COLO668 (cell line): ENCODE measurements around the gene XKR3.
"Not testable (repeated sequence)": the region's sequence is repeated elsewhere in the genome, so short reads cannot be mapped to it uniquely, and the experiment has no call there.

Source experiments
- DNase-seq: peaks from one replicate; lab custom pipeline; 2025; ENCODE audit not compliant: unreplicated experiment; lab: John Stamatoyannopoulos, UW

Gene XKR3

GRCh38 chr22:16806401-16806800 lies 18.8 kb downstream of the XKR3 start:
- DNase-seq: no peak

DNA sequence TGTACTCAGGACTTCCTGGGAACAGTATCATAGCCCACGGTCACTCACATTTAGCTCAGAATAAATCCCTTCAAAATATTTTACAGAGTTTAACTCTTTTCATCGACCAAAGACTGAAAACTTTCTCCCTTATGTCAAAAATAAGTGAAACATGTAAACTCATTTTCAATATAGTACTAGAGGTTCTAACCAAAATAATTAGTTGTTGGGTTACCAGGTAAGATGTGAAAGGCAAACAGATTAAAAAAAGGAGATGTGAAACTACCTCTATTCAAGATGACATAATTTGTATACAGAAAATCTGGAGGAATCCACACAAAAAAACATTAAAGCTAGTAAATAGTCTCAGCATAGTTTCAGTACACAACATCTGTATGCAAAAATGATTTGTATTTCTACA lies 20.3 kb downstream of the XKR3 start:
- DNase-seq: no peak

- no peak for DNase-seq
These were observed 21.8 kb downstream of the XKR3 start for GRCh38 chr22:16803255-16803917.

DNA sequence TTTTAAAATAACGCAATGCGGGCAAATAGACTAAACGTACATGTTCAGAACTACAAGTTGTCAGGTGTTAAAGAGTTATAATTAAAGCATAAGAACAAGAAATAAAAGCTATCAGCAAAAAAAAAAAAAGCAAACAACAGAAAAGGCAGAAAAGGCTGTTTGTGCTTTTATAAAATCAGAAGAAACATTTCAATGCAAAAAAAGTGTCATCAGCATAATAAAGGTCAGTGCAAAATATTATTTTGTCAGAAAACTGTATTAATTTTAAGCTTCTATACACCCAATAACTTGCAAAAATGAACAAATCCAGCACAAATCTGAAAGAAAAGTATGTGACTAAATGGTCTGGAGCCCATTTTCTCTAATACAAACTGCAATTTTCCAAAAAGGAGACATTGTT lies 23.6 kb downstream of the XKR3 start:
- no peak for DNase-seq

DNA sequence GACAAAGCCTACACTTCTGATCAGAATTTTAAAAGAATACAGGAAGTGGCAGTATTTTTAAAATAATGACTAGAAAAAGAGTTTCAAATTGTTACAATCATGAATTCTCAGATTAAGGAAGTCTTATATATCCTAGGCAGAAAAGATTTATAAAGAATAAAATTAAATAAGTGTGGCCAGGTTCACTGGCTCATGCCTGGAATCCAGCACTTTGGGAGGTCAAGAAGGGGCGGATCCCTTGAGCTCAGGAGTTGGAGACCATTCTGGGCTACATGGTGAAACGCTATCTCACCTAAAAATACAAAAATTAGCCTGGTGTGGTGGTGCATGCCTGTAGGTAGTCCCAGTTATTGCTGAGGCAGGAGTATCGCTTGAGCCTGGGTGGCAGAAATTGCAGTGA lies 24.1 kb downstream of the XKR3 start:
- DNase-seq: no peak

- no peak for DNase-seq
These were observed 24.9 kb downstream of the XKR3 start for GRCh38 chr22:16800358-16800757.

- DNase-seq: not testable (repeated sequence)
These were observed 29.7 kb downstream of the XKR3 start for GRCh38 chr22:16795504-16795903.

DNA sequence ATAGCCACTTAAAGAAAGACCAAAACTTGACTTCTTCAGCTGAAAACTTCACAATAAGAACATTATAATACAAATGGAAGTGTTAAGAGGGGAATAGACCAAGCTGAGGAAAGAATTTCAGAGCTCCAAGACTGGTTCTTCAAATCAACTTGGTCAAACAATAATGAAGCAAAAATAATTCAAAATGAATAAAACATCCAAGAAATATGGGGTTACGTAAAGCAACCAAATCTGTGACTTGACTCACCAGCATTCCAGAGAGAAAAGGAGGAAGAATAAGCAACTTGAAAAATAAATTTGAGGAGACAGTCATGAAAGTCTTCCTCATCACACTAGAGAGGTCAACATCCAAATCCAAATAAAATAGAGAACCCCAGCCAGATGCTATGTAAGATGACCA lies 31.4 kb downstream of the XKR3 start:
- no peak for DNase-seq

DNA sequence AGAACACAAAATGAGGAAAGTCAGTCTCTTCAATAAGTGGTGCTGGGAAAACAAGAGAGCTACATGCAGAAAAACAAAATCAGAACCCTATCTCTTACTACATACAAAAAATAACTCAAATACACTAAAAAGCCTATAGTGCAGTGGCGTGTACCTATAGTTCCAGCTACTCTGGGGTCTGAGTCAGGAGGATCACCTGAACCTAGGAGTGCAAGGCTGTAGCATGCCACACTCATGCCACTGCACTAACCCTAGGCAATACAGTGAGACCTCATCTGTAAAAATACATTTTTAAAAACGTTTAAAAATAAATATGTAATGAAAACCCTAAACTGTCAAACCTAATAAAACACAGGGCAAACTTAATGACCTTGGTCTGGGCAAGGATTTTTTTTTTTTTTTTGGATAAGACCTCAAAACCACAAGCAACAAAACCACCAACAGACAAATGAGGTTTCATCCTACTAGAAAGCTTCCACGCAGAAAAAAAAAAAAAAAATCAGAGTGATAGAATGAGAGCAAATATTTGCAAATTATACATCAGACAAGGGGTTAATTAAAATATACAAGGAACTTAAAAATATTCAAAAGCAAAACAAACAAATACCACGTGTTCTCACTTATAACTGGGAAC lies 35.2 kb downstream of the XKR3 start:
- no peak for DNase-seq

DNA sequence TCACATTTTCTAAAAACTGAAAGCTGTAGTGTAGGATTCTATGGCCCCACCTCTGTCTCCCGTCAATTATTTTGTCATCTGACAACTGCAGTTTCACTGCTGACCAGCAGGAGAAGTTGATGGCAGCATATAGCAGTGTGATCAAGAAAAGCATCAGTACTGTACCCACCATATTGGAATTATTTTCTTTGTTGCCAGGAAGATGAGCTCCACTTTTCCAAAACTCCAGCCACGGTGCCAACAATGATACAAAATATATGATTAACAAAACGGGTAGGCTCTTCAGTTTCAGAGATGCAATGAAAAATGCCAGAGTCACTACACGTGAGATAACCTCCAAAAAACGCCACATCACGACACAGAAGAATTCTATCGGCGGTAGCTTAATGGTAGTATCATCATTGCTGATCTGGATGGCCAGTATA lies 41.3 kb downstream of the XKR3 start:
- DNase-seq: no peak

DNA sequence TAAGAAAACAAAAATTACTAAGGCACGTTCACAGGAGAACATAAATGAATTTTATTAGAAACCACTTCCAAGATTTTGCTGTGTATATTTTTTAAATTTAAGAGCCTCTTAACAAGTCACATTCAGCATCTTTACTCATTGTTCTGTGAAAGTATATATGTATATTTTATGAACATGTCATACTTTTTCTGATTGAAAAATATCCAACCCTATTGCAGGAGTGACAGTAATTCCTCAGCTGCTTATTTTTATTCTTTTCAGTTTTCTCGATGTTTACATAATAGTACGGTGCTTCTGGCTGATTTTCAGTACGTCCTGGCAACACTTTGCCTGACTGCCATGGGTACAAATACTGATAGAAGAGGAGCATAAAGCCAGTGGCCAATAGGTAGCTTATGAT lies 41.8 kb downstream of the XKR3 start:
- DNase-seq: no peak

- no peak for DNase-seq
These were observed 43.4 kb downstream of the XKR3 start for GRCh38 chr22:16781764-16782329.

DNA sequence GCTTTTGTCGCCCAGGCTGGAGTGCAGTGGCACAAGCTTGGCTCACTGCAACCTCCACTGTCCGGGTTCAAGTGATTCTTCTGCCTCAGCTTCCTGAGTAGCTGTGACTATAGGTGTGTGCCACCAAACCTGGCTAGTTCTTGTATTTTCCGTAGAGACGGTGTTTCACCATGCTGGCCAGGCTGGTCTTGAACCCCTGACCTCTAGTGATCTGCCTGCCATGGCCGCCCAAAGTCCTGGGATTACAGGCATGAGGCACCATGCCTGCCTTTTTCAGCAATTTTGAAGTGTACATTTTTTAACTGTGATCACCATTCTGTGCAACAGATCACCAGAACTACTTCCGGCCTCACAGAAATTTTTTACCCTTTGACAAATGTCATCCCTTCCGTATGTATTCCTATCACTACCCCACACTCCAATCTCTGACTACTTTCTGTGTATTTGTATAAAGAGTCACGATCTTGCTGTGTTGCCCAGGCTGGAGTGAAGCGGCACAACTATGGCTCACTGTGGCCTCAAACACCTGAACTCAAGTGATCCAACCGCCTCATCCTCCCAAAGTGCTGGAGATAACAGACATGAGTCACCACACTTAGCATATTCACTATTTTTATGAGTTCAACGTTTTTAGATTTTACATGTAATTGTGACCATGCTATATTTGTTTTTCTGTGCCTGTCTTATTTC lies 44.0 kb downstream of the XKR3 start:
- no peak for DNase-seq

DNA sequence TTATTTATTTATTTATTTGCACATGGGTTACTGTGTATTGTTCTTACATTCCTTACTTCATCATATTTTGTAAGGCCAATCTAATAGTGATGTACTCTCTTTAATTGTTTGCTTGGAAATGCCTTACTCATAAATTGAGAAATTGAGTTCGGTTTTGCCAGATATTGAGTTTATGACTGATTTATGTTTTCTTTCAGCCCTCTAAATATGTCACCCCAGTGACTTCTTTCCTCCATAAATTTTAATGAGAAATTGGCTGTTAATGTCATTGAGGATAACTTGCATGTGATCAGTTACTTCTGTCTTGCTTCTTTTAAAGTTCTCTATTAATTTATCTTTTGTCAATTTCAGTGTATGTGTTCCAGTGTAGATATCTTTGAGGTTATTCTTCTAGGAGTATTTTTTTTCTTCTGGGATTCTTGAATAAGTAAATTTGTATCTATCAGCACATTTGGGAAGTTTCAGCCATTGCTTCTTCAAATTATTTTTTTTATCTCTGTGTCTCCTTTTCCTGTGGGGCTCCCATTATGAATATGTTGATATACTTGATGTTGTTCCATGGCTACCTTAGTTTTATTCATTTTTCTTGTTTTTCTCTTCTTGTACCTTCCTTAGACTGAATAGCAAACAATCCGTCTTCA lies 47.8 kb downstream of the XKR3 start:
- no peak for DNase-seq

DNA sequence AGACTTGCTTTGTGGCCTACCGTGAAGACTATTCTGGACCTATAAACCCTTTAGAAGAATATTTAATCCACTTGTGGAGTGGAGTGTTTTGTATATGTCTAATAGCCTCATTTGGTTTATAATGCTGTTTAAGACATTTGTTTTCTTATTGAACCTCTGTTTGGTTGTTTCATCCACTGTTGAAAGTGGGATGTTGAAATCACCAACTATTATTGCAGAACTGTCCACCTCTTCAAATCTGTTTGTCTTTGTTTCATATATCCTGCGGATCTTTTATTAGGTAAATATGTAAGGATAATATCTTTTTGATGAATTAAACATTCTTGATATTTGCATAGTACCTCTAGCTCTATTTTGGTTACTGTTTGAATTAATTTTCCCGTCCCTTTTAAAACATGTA lies 49.1 kb downstream of the XKR3 start:
- no peak for DNase-seq

DNA sequence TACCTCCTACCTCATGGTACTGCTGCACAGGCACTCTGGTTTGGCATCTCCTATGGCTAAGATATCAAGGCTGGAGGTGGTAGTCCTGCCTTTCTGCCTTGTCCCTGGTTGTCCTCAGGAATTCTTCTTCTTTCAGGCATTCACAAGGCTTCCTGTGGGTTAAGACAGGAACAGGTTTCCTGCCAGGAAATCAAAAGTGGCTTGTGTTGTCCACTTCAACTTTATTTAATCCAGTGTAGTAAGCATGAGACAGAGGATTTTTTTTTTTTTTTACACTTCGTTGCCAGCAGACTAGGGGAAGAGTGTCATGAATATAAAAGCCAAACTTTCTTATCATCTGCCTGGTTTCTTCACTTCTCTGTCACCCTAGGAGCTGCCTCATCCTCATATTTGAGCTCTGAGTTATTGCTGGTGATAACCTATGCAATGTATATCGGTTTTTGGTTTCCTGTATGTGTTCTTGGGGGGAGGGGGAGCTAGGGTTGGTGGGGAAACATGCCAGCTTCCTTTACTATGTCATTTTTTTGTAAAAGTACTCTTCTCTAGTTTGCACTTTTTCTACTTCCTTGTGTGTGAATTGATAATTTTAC lies 50.2 kb downstream of the XKR3 start:
- no peak for DNase-seq

DNA sequence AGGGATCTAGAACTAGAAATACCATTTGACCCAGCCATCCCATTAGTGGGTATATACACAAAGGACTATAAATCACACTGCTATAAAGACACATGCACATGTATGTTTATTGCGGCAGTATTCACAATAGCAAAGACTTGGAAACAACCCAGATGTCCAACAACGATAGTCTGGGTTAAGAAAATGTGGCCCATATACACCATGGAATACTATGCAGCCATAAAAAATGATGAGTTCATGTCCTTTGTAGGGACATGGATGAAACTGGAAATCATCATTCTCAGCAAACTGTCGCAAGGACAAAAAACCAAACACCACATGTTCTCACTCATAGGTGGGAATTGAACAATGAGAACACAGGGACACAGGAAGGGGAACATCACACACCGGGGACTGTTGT lies 53.6 kb downstream of the XKR3 start:
- not testable (repeated sequence) for DNase-seq

- not testable (repeated sequence) for DNase-seq
These were observed 57.3 kb downstream of the XKR3 start for GRCh38 chr22:16767927-16768326.

DNA sequence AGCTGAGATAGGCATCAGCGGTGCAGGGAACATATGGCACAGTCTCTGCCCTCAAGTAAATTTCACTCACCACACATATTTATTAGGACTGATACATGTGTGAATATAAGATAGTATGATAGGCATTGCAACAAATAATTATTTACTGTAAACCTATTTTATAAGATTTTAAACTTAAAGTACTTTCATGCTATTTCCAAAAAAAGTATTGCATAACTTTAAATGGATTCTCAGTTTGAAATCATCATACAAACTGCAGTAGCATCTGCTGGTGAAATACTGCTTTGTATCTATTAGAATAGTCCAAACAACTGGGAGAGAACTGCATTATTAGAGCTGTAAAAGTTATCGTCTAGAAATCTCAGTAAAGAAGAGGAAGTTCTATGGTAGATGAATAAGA lies 63.0 kb downstream of the XKR3 start:
- DNase-seq: not testable (repeated sequence)

GRCh38 chr22:16760416-16760815 lies 64.8 kb downstream of the XKR3 start:
- DNase-seq: not testable (repeated sequence)

DNA sequence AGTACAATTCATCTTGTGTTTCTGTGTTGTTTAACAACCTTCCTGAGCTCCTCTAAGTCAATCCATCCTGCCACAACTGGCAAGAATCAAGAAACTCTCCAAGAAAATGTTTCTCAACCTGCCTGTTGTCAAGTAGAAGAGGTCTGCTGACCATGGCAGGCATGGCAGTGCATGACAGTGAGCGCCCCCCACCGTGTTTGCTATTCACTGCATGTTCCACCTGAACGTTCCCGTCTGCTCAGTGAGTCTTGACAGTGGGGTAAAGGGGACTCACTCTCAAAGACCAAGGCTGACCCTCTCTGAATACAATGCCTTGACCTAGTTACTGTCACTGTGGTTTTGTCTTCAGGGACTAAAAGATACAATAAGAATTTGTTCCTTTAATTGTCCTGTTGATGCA lies 75.9 kb downstream of the XKR3 start:
- not testable (repeated sequence) for DNase-seq
